CD1c-positive myeloid dendritic cell (primary cell): ENCODE measurements around the gene CACNA1G.

ENCODE experiments used
- DNase-seq: peaks from one replicate; pipeline ENCODE4 v3.0.0-alpha.2; 2016; ENCODE audit errors: extremely low spot score

The CACNA1G gene

DNA sequence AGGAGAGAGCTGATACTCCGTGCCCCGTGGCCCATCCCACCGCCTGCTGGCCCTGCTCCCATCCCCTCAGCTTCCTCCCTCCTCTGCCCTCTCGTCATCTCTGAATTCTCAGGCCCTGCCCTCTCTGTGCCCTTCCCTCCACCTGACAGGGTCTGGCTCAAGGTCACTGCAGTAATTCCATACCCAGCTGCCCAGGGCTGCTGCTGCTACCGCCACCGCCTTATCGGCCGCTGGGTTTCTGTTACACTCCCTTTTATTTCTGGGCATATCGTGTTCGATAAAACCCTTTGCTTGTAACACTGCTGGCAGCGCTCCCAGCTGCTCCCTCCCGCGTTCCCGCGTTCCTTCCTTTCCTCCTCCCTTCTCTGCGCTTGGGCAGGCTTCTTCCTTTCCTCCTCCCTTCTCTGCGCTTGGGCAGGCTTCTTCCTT lies 26.8 kb upstream of the CACNA1G start:
- no peak for DNase-seq

DNA sequence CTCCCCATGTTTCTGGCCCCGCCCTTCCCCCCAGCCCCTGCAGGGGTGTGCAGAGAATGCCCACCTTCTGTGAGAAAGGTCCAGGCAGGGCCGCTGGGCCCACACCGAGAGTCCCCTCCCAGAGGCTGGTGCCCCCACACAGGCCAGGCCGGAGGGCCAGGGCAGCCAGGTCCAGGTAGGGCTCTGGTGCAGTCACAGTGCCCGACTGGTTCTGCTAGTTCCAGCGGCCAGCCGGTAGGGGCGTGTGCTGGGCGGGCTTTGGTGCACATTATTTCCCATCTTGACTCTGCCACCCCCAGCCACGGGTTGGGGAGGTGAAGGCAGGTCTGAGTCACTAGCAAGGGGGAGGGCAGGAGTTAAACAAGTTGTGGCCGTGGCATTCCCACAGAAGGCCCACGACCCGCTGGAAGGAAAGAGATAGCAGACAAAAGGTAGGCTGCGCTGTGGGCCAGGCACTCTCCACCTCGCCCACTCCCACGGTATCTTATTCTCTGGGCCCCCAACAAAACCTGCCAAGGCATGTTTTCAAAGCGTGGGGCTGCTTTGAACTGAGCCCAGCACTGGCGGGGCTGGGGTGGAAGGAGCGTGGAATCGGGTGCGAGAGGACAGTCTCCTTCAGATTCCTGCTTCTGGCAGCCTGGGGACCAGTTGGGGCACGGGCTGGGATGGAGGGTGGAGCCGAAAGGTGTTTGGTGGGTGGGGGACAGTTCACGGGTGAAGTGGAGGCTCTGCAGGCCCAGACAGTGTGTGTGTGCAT lies 26.1 kb upstream of the CACNA1G start:
- peak; percentile 15 for DNase-seq

DNA sequence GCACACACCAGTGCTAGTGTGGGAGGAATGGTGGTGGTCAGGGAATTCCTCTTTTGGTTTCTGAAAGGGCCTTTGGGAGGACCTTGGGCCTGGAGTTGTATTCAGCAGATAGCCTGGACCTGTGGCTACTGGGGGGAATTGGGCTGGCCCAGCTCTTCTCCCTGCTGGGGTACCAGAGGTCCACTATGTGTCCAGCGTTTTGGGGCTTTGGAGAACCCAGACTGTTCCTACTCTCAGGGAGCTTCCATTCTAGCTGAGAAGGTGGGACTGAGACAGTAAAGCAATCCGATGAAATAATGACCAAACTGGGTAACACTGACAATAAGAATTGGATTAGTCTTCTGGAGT lies 25.6 kb upstream of the CACNA1G start:
- no peak for DNase-seq

DNA sequence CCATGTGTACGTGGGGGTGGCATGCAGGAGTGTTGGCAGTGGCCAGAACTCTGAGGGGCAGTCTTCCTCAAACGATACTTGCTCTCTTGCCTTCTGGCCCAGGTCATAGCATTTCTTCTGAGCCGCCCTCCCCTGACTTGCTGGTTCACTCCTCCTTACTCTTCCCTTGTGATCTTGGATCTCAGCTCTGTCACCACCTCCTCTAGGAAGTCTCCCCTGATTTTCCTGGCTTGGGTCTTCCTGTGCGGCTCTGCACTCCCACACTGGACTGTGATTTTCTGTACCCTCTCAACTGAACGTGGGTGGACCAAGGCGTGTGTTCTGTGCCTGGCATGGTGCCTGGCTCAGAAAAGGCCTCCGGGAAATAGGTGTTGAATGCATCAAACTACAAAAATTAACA lies 25.1 kb upstream of the CACNA1G start:
- no peak for DNase-seq

DNA sequence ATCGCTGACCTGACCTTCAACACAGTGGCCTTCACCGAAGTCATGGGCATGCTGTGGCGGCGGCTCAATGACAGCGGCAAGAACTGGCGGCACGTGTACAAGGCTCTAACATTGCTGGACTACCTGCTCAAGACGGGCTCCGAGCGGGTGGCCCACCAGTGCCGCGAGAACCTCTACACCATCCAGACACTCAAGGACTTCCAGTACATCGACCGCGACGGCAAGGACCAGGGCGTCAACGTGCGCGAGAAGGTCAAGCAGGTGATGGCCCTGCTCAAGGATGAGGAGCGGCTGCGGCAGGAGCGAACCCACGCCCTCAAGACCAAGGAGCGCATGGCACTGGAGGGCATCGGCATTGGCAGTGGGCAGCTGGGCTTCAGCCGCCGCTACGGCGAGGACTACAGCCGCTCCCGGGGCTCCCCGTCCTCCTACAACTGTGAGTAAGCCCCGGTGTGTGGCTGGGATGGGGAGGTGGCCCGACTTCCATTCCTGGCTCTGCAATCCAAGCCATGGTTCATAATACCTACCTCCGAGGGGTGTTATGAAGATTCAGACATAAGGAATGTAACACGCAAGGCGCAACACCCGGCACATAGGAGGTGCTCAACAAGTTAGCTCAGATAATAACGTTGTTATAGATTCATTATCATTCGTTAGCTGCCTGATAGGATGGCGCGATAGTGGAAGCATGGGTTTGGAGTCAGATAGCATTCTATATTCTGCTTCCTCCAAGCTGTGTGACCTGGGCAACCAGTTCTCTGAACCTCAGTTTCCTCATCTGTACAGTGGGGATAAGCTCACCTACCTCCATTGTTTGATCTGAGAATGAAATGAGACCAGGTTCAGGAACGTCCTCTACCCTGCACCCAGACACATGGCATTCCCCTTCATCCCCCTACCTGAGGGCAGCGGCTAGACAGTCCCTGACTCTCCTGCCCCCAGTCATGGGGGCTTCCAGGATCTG lies 23.6 kb upstream of the CACNA1G start:
- no peak for DNase-seq

DNA sequence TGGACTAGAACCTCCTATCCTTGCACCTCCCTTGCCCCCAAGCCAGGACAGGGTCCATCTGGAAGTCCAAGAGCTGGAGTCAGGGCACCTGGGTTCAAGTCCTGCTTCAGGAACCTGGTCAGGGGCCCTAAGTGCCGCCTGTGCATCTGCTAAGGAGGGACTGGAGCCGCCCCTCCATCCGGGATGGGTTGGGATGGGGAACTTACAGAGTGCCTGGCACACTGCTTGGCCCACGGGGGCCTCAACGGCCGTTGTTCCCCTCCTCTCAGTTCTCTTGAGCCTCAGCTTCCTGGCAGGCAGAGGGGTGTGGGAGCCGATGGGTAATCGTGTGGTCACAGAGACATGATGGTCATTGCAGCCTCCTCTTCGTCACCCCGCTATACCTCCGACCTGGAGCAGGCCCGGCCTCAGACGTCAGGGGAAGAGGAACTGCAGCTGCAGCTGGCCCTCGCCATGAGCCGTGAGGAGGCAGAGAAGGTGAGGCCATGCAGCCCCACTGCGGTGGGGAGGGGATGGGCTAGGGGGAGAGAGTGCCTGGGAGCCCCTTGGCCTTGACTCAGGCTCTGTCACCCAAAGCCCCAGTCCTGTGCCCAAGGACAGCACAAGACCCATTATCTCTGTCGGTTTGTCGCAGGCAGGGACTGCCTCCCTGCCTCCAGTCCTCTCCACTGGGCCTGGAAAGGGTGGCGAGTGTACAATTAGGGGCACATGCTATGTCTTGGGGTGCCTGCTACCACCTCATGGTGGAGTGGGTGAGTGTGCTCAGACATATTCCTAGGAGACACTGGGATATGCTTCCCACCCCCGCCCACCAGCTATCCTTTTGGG lies 22.6 kb upstream of the CACNA1G start:
- DNase-seq: no peak

DNA sequence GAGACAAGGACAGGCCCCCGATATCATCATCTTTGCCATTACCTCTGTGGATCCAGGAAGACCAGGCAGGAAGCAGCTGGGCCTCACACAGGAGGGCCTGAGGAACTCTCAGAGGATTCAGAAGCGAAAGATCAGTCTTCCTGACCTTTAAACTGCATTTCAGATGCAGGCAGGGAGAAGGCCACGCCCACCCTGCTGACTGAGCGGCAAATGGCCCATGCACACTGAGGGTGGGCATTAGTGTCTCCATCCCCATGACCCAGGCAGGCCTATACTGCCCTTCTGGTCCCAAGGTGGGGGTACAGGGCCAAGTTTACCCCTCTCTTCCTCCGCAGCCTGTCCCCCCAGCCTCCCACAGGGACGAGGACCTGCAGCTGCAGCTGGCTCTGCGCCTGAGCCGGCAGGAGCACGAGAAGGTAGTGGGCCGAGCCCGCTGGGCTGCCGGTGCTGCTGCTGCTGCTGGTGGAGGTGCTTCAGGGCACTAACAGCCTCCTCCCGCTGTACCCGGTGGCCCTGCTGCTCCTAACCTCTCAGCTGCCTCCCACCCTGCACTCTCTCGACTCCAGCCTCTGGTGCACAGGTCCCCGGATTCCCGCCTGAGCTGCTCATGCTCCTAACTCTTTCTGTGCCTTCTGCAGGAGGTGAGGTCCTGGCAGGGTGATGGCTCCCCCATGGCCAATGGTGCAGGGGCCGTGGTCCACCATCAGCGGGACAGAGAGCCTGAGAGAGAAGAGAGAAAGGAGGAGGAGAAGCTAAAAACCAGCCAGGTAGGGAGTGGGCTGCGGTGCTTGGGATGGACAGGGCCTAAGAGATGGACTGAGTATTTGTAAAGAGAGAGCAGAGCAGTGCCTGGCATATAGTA lies 21.7 kb upstream of the CACNA1G start:
- no peak for DNase-seq

DNA sequence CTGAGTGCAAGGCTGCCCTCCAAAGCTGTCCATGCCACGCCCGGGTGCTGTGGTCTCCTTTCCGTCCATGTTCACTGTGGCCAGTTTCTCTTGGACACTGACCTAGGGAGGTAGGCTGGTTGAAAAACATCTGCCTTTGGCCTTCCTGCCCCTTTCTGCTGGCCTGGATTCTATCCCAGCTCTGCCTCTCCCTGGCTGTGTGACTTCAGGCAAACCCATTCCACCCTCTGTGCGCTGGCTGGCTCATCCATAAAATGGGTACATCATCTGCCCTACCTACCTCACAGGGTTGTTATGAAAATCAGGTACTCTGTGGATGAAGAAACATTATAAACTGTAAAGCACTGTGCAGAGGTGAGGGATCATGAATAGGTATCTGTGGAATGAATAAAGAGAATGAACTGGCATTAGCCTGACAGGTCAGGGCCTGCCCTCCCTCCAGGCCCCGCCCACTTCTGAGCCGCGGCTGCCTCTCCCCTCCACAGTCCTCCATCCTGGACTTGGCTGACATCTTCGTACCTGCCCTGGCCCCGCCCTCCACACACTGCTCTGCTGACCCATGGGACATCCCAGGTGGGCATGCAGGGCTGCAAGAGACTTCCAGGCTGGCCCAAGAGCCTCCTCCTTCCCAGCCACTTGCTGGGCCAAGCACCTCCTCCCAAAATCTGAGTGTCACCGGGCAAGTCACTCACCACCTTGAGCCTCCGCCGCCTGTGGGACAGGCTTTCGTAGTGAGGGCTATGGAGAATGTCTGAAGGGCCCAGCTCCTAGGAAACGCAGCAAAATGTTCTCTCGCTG lies 20.6 kb upstream of the CACNA1G start:
- no peak for DNase-seq

DNA sequence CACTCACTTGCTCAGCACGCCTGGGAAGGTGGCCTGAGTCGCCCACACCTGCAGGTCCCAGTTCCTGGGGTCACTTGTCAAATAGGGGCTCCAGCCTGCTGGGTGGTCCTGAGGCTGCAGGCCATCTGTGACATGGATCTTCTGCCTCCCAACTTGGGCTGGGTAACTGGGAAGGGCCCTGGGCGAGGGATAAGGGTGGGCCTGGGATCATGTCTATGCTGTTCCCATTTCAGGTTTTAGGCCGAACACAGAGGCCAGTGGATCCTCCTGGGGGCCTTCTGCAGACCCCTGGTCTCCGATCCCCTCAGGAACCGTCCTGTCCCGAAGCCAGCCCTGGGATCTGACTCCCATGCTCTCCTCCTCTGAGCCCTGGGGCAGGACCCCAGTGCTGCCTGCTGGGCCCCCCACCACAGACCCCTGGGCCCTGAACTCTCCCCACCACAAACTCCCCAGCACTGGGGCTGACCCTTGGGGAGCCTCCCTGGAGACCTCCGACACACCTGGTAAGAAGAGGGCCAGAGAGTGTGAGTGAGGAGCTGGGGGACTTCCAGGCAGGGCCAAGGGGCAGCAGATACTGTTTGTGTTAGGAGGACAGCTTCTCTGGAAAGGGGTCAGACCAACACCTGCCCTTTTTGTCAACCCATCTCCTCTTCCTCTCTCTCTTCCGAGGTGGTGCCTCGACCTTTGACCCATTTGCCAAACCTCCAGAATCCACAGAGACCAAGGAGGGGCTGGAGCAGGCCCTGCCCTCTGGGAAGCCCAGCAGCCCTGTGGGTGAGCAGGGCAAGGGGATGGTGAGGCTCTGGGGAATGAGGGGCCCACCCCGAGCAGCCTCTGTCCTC lies 19.7 kb upstream of the CACNA1G start:
- no peak for DNase-seq

DNA sequence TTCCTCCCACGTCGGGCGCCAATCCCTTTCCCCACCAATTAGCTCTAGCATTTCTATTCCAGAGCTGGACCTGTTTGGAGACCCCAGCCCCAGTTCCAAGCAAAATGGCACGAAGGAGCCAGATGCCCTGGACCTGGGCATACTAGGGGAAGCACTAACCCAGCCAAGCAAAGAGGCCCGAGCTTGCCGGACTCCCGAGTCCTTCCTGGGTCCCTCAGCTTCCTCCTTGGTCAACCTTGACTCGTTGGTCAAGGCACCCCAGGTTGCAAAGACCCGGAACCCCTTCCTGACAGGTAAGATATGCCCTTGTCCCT lies 19.2 kb upstream of the CACNA1G start:
- no peak for DNase-seq

DNA sequence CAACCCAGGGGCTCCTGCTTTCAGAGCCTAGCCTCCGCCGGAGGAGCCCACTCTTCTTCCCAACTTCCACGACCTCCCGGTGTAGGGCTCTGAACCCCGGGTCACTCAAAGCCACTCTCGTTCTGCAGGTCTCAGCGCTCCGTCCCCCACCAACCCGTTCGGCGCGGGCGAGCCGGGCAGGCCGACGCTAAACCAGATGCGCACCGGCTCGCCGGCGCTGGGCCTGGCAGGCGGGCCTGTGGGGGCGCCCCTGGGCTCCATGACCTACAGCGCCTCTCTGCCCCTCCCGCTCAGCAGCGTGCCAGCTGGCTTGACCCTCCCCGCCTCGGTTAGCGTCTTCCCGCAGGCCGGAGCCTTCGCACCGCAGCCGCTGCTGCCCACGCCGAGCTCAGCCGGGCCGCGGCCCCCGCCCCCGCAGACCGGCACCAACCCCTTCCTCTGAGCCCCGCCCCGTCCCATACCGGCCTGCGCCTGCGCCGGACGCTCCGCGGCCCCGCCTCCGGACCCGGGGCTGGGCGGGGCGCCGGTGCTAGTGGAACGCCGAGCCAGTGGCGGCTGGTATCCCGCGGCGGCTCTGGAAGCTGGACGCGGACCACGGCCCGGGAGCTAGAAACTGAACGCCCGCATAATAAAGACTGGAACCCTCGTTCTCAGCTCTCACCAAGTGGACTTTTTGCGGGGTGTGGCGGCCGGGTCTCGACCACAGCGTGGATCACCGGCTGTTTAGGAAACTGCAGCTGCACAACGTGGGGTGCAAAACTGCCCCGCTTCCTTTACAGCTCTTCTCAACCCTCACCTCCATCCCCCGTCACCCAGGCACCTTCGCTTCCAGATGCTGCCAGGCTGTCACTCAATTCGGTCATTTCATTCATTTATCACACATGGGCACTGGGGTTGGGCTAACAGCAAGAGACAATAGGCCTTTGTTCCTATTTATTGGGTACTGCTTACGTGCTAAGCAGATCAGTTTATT lies 18.5 kb upstream of the CACNA1G start:
- DNase-seq: peak; percentile 94

DNA sequence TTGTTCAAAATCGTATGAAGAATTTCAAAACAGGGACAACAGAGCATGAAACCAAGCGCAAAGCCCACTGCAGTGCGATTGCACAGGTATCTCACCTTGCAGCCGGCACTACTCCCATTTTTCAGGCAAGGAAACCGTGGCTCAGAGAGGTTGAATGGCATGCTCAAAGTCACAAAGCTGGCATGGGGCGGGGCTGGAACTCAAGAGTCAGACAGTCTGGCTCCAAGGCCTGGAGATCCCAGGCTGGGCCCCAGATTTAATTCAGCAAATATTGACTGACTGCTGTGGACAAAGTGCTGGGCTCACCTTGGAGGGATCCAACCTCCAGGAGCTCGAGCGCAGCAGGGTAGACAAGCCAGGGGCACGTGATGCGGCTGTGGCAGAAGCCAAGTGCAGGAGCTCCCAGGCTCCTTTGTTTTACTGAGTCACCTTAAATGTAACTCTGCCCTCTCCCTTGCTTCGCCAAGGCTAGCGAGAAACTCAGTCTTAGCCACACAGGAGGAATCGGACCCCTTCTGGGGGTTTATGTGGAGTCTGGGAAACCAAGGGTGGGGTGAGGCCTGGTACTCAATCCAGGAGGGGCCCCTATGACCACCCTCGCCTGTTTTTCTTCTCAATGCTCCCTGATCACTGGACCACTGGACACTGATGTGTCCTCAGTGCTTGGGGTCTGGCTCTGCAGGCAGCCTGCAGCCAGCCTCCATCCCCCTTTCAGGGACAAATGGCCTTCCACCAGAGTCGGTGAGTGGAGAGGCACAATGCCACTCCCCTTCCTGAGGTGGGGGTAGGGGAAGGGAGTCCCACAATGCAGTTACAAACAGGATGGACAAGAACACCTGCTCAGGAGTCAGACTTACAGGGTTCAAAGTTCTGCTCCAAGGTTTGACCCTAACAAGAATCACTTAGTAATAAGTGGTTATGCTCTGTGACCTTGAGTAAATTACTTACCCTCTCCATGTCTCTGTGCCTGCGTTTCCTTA lies 17.4 kb upstream of the CACNA1G start:
- DNase-seq: no peak

DNA sequence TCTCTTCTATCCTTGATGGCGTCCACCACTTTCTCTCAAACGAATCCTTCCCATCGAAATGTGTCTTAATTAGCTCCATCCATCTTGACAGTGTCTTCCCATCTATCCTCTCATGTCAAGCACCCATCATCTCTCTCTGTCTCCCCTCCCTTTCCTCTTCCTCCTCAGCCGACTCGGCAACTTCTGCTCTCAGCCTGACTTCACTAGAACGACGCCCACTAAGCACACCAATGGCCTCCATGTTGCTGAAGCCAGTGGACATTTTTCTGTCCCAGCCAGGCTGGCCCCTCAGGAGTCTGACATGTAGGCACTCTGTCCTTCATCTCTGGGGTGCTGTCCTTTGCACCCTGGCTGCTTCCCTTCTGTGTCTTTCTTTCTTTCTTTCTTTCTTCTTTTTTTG lies 16.0 kb upstream of the CACNA1G start:
- peak; percentile 45 for DNase-seq

DNA sequence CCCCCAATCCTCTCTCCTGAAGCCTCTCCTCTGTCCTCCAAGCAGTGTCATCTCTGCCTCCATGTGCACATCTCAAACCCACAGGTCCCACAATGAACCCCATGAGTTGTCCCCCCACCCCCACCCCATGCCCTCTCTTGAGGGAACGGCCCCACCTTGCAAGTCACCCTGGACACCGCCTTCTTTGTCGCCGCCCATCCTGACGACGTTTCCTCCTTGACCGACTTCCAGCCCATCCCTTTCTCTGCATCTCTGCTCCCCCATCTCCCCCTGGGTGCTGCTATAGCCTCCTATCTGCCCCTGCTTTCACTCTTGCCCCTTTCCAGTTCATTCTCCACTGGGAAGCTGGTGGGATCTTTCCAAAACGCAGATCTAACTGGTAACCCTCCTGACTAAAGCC lies 15.2 kb upstream of the CACNA1G start:
- DNase-seq: no peak

DNA sequence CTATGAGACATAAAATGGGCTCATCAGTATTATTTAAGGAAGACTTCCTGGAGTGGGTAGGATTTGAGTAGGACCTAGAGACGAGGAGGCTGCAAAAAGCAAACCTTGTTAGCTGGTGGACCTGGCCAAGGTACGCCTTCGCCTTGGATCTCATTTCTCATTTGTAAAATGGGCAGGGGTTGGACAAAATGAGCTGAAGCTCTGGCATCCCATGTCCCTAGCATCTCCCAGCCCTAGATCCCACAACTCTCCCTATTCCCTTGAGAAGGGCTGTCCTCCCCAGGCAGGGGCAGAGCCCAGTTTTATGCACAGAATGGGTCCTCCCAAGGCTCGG lies 13.8 kb upstream of the CACNA1G start:
- DNase-seq: no peak

DNA sequence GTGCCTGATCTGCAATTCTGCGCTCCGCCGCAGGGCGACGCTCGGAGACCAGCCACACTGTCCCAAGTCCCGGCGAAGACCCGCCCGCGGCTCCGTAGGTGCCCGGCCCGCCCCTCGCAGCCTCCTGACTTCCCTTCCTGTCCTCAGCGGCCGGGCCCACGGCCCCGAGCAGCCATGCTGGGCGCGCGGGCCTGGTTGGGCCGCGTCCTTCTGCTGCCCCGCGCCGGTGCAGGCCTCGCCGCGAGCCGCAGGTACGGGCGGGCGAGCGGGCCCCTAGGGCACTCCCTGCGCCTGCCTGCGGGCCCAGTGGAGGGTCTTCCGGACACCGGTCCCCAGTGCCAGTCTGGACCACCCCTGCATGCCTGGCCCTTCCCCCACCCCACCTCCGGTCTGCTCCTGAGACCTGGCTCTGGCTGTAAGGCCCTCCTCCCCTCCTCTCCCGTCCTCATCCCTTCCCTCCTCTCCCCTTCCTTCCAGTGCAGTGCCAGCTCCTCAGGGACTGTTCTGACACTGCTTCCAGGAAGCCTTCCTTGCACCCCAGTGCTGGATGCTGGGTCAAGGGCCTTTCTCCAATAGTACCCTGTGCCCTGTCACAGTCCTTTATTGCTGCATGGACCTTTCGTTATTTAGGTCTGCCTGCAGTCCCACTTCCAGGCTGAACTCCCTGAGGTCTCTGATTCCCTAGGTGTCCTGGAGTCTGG lies 13.3 kb upstream of the CACNA1G start, which contains the start of gene SPATA20:
Gene SPATA20 (plus strand): TSS at position 140 of the 701 bp plus-strand sequence. CDS start 35 bp downstream, at position 175.
- peak; percentile 96 for DNase-seq

DNA sequence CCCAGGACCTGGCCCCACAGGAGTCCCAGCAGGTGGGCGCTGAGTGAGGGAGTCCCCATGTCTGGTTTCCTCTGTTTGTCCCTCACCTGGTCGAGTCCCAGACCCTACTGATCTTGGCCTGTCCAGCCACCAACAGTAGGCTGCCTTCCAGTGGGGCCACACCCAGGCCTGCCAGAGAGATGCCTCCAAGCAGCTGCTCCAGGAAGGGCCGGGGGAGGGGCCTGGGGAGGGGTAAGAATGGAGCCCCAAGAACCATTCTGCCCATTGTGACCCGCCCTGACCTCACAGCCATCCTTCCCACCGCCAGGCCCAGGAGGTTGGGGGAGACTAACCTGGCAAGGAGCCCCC lies 12.8 kb upstream of the CACNA1G start:
- DNase-seq: no peak
